Effector memory CD8-positive, alpha-beta T cell (primary cell): Measurements from ENCODE around the gene C4A.
"Not testable (repeated sequence)": the region's sequence is repeated elsewhere in the genome, so short reads cannot be mapped to it uniquely, and the experiment has no call there.

Experiments used
- ATAC-seq: fragments of 150-1000 bp; cut with Tn5 transposase; replicated peaks from 2 replicates; pipeline ENCODE4 v1.10.0; 2021; ENCODE audit warnings: mild to moderate bottlenecking, moderate library complexity
- DNase-seq, 3 experiments: peaks; one replicate each; pipeline ENCODE4 v3.0.0; 2021
- H3K27ac Mint-ChIP-seq, 2 donors: one replicate each; pipeline ENCODE4 v1.8.0; 2022; ENCODE audit warnings: mild to moderate bottlenecking in 2 of 2, mixed read lengths in 2 of 2, moderate library complexity in 2 of 2
- H3K27me3 Mint-ChIP-seq, 2 donors: one replicate each; pipeline ENCODE4 v1.8.0; 2022; ENCODE audit warnings: mixed read lengths in 2 of 2
- H3K36me3 Mint-ChIP-seq: one replicate; pipeline ENCODE4 v1.8.0; 2022; ENCODE audit warnings: mild to moderate bottlenecking, moderate library complexity, mixed read lengths; ENCODE audit not compliant: insufficient read depth
- H3K4me1 Mint-ChIP-seq, 2 donors: one replicate each; pipeline ENCODE4 v1.8.0; 2022; ENCODE audit warnings: low read depth in 2 of 2, mixed read lengths in 2 of 2
- H3K4me3 Mint-ChIP-seq, 2 donors: one replicate each; pipeline ENCODE4 v1.8.0; 2022; ENCODE audit warnings: mild to moderate bottlenecking in 2 of 2, mixed read lengths in 2 of 2, moderate library complexity in 2 of 2
- H3K9me3 Mint-ChIP-seq, 2 donors: one replicate each; pipeline ENCODE4 v1.8.0; 2022; ENCODE audit warnings: mixed read lengths in 2 of 2

C4A gene

DNA sequence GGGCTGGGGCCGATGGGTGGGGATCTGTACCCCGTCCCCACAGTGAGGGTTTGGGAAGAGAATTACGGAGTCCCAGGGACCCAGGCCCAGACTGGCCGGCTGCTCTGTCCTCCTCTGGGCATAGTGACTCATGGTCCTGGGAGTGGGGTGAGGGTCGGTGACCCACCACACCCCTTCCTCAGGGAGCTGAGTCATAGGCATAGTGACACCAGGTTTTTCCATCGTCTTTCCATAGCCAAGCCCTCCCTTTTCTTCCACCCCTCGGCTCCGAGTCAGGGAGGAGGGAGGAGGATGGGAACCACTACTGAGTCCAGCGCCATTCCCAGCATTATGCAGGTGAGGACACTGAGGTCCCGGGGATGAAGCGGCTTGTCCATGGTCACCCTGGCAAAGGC, 65.2 kb downstream of the C4A start:
- no peaks in the 10 kb centered on the region for H3K36me3 Mint-ChIP-seq
- H3K27me3 Mint-ChIP-seq = peaks cover 0 to 20% of the 10 kb centered on the region in 2 donors
- ATAC-seq (no peak), DNase-seq (no peak)
- no peak overlapping the region for H3K27ac Mint-ChIP-seq
- no peak overlapping the region for H3K4me3 Mint-ChIP-seq
- no peaks in the 10 kb centered on the region for H3K9me3 Mint-ChIP-seq
- H3K4me1 Mint-ChIP-seq = peaks cover 5 to 6% of the 10 kb centered on the region in 2 donors

DNA sequence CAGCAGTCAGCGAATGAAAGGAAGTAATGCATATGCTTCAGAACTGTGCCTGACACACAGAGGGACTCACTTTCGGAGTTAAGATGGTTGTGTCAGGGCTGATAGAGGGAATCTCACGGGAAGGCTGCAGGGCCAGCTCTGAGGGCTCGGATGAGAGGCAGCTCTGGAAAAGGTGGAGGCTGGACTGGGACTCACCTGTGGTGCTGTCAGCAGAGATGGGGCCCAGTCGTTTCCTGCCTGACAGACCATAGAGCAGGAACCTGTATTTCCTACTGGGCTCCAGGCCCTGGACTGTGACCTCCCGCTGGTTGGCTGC, 65.6 kb downstream of the C4A start:
- Mint-ChIP-seq H3K9me3 (no peaks in the 10 kb centered on the region), H3K4me3 (no peak overlapping the region), H3K36me3 (no peaks in the 10 kb centered on the region), H3K27ac (no peak overlapping the region), H3K27me3 (peaks cover 0 to 24% of the 10 kb centered on the region in 2 donors), H3K4me1 (peaks cover 5 to 6% of the 10 kb centered on the region in 2 donors)
- DNase-seq = no peak
- ATAC-seq = no peak

DNA sequence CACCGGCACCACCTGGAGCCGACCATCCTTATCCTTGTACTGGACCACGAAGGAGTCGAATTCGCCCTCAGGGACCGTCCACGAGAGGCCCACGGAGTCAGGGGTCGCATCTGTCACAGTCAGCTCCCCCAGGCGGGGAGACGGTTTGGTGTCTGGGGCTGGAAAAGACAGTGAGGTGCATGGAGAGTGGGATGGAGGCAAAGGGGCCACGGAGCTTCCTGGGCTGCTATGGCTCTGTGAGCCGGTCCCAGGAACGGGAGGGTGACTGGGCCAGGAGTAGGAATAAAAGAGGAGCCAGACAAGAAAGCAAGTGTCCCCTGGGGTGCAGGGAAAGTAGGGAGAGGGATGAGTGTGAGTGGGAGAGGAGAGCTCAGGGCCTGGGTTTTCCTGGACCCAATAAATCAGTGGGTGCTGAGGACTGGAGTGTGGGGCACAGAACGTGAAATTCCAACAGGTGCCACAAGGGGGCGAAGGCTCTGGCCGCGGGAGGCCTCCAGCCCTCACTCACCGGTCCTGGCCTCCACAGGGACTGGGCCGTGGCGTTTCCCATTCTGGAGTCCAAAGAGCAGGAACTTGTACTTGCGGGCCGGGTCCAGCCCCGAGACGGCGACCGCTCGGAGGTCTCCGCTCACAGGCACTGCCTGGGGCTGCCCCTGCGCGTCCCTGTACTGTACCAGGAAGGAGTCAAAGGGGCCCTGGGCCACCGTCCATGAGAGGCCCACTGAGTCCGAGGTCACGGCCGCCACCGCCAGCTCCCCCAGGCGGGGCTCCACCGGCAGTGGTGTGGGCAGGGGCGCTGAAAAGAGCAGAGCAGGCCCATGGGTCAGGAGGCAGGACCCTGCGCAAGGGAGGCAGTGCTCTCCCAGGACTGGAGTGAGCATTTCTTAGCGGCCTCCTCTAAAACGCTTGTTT, 66.3 kb downstream of the C4A start:
- peak; percentile 67 to 73 (median 68) for DNase-seq
- peak overlapping the region in 1 of 2 donors; percentile 68 for H3K27ac Mint-ChIP-seq
- ATAC-seq = peak; percentile 78
- peaks cover 5 to 30% of the 10 kb centered on the region in 2 donors for H3K27me3 Mint-ChIP-seq
- H3K36me3 Mint-ChIP-seq = no peaks in the 10 kb centered on the region
- H3K9me3 Mint-ChIP-seq = no peaks in the 10 kb centered on the region
- no peak overlapping the region for H3K4me3 Mint-ChIP-seq
- H3K4me1 Mint-ChIP-seq = peaks cover 5 to 6% of the 10 kb centered on the region in 2 donors

DNA sequence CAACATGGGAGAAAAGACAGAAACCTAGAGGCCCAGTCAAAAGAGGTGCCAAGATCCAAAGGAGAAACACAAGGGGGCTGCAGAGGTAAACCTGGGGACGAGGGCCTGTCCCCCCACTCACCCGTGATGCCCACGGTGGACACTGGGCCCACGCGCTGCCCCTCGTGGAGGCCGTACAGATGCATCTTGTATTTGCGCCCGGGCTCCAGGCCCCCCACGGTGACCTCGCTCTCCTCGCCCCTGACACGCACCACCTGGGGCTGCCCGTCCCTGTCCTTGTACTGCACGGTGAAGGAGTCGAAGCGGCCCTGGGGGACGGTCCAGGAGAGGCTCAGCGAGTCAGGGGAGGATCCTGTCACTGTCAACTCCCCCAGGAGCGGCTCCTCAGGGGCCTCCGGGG, 67.3 kb downstream of the C4A start:
- H3K27me3 Mint-ChIP-seq = peaks cover 8 to 37% of the 10 kb centered on the region in 2 donors
- not testable (repeated sequence) for H3K9me3 Mint-ChIP-seq, H3K36me3 Mint-ChIP-seq, DNase-seq, ATAC-seq, H3K4me1 Mint-ChIP-seq, H3K27ac Mint-ChIP-seq, H3K4me3 Mint-ChIP-seq

DNA sequence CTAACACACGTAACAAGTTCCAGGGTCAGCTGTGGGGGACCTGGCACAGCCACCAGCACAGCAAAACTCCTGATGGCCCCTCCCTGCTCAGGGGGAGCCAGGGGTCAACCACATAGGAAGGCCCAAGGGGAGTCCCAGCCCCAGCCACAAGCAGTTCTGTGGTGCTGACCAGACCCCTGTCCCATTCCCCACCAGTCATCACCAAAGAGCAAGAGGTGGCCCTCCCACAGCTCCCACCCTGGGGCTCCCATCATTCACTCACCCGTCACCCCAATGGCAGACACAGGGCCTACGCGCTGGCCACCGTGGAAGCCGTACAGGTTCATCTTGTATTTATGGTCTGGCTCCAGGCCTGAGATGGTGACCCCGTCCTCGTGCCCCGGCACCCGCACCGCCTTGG, 67.9 kb downstream of the C4A start:
- DNase-seq, H3K27ac Mint-ChIP-seq, H3K36me3 Mint-ChIP-seq, ATAC-seq, H3K9me3 Mint-ChIP-seq, H3K4me3 Mint-ChIP-seq, H3K4me1 Mint-ChIP-seq: not testable (repeated sequence)
- H3K27me3 Mint-ChIP-seq = peaks cover 14 to 42% of the 10 kb centered on the region in 2 donors

DNA sequence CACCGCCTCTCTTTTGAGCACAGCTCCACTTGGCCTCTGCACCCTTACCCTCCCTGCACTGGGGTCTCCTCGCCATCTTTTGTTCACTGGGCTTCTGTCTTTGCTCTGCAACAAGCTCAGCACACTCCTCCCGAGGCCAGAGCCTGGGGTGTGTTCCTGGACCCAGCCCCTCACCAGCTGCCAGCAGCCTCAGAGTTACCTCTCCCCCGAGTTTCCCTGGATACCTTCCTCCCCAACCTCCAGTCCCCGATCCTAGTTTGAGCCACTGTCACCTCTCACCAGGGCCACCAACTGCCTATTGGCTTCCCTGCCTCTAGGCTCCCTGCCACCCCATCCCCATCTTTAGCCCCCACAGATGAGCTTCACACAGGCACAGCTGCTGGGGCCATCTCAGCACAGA, 68.7 kb downstream of the C4A start:
- ATAC-seq = no peak
- no peaks in the 10 kb centered on the region for H3K36me3 Mint-ChIP-seq
- H3K9me3 Mint-ChIP-seq = no peaks in the 10 kb centered on the region
- peaks cover 5 to 6% of the 10 kb centered on the region in 2 donors for H3K4me1 Mint-ChIP-seq
- DNase-seq = no peak
- H3K4me3 Mint-ChIP-seq = no peak overlapping the region
- H3K27ac Mint-ChIP-seq = peak overlapping the region; percentile 6 to 27
- H3K27me3 Mint-ChIP-seq = peaks cover 17 to 51% of the 10 kb centered on the region in 2 donors
